Measurements from ENCODE around the gene RGS14.

RGS14 gene

GRCh38 chr5:177383181-177383580 lies 25.5 kb downstream of the RGS14 start:
- DNase-seq, result no peak

- no peak for DNase-seq
Observed at GRCh38 chr5:177384134-177384533, 26.4 kb downstream of the RGS14 start, which contains the start of gene SLC34A1. Gene SLC34A1 (plus strand): TSS chr5:177384434. CDS start chr5:177385742, 1,308 bp downstream.

- no peak for DNase-seq
Observed at GRCh38 chr5:177385720-177386119, 28.0 kb downstream of the RGS14 start.

DNA sequence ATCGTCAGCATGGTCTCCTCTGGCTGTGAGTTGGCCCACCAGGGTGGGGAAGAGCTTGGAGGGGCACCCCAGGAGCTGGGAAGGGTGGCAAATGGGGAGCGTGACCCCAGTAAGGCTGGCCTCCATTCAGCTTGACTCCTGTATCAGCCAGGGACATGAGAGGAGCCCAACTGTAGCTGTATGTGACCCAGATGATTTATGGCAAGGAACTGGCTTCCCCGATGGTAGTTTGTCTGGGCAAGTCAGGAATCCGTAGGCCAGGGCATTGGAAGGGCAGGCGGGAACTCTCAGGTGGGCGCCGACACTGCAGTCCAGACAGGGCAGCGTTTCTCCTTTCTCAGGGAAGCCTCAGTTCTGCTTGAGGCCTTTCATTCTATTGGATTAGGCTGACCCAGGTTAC lies 28.8 kb downstream of the RGS14 start:
- DNase-seq, result no peak

- no peak for DNase-seq
Observed at GRCh38 chr5:177387405-177387804, 29.7 kb downstream of the RGS14 start.

DNA sequence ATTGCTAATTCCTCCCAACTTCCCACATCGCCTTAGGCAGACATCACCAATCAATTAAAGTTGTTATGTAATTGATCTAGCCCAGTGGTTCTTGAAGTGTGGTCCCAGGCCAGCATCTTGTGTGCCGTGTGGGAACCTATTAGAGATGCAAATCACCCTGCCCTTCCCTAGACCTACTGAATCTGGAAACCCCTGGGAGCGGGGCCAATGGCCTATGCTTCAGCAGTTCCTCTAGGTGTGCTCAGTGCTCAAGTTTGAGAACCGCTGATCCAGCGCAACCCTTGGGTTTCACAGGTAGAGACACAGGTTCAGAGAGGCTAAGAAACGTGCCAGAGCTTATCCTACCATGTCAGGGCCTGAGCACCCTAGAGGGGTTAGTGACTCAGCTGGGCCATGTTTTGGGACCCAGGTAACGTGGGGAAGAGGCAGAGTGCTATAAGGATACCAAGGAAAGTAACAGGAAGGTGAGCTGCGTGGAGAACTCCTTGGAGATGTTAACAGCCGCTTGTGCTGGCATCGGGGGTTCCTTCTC lies 30.9 kb downstream of the RGS14 start:
- no peak for DNase-seq

- DNase-seq, result no peak
Observed at GRCh38 chr5:177389241-177390169, 31.8 kb downstream of the RGS14 start.

DNA sequence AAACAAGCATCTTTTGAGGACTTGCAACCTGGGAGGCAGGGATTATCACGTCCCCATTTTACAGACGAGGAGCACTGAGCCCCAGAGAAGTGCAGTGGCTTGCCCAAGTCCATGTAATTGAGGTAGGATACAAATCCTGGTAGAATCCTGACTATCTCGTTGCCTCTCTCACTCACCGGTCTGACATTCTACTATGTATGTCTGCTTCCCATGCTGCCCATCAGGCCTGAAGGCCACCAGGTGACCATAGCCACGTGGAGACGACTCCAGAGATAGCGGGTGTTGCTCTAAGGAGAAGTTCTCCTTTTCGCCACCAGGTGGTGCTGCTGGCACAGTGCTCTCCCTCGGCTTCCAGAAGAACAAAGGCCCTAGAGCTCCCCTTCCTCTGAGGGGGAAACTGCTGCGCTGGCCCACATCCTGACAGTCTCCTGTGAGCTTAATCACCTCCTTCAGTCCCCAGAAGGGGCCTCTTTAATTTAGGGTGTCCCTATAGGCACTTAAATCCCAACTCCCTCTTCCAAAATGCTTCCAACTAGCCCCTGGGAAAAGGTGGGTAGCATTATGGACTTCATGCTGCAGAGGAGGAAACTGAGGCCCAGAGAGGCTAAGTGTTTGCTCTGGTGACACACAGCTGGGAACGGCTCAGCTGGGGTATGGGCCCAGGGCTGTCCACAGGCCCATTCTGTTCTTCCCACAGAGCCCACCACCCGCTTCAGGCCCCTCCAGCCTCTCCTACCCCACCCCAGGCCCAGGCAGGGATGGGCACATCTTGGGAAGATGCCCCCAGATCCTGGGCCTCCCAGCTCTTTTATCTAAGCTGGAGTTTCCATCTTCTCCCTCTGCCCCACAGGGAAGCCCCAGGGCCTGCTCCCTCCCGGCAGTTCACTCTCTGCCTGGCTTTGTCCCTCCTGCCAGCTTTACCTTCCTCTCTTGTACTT lies 32.9 kb downstream of the RGS14 start:
- peak; percentile 66 to 89 (median 80) for DNase-seq

- no peak for DNase-seq
Observed at GRCh38 chr5:177392765-177393164, 35.0 kb downstream of the RGS14 start.

DNA sequence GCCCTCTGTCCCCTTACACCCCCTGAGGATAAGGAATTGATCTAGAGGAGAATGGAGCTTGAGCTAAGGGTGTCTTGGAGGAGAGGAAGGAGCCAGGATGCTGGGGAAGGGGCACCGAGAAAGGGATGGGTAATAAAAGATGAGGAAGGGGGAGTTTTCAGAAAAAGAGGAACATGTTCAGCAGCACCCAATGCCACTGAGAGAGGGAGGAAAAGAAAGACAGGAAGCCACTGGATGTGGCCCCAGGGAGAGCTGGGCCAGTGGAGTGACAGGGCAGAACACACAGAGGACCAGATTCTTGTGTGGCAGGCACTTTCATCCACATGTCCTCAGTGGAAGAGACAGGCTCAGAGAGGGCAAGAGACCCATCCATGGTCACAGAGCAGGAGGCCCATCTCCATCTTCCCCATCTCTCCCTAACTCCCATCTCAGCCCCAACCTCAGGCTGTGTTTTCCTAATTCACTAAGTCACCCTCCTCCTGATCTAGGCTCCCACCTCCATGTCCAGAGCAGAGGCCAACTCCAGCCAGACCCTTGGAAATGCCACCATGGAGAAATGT lies 35.6 kb downstream of the RGS14 start:
- DNase-seq, result no peak

DNA sequence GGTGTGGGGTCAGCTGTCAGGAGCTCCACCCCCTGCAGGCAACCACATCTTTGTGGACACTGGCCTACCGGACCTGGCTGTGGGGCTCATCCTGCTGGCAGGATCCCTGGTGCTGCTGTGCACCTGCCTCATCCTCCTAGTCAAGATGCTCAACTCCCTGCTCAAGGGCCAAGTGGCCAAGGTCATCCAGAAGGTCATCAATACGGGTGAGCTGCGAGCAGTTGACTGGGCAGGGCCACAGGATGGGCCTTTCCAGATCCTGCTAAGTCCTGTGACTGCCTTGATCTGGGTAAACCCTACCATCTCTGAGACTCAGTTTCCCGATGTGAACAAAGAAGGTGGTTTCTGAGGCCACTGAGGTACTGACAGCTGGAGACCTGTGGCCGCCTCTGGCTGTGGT lies 36.3 kb downstream of the RGS14 start:
- no peak for DNase-seq

DNA sequence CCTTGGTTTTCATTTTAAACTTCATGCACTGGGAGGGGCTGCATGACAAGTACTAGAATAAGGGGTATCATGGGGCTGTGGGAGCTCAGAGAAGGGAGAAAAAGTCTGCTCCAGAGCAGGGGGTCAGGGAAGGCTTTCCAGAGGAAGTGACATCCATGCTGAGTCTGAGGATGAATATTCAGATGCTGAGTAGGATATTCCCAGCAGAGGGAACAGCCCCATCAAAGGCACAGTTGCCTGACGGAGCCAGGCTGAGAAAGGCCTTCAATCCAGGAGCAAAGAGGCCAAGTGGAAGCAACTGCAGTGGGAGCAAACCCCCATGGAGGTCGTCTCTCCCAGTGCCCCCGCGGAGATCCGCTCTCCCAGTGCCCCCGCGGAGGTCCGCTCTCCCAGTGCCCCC lies 38.4 kb downstream of the RGS14 start:
- no peak for DNase-seq

GRCh38 chr5:177396807-177397206 lies 39.1 kb downstream of the RGS14 start:
- no peak for DNase-seq

- DNase-seq, result no peak
Observed at GRCh38 chr5:177397875-177398390, 40.2 kb downstream of the RGS14 start.

GRCh38 chr5:177399997-177400868 lies 42.5 kb downstream of the RGS14 start, which contains the start of gene PFN3:
Gene PFN3 (minus strand): TSS chr5:177400661. CDS start chr5:177400576, 85 bp downstream.
- DNase-seq, result no peak

DNA sequence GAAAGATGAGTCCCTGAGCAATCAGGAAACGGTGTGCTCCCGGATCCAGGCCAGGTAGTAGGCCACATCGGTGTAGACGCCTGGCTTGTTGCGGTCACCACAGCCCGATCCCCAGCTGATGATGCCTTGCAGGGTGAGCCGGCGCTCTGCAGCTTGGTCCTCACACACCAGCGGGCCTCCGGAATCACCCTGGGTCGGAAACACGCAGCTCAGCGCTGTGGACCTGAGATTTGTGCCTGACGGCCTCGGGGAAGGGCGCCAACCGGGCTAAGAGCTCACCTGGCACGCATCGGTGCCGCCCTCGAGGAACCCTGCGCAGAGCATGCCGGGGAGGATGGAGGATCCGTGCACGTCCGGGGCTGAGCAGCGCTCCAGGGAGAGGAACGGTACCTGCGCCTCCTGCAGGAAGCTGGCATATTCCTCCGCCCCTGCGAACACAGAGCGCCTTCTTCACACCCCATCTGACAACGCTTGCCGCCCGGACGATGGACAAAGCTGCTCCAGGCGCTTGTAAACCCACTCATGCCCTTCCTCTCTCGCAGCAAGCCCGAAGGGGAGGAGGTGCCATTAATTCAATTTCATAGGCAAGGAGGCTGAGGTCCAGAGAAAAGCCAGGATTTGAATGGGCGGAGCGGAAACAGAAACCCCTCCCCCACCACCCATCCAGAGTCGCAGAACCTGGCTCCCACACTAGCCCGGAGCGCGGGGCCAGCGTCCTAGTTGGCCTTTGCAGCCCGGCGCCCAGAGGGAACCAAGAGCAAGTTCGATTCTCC lies 44.7 kb downstream of the RGS14 start:
- peak; percentile 80 to 90 (median 82) for DNase-seq

GRCh38 chr5:177403102-177403791 lies 45.5 kb downstream of the RGS14 start:
- peak; percentile 29 to 68 (median 68) for DNase-seq

DNA sequence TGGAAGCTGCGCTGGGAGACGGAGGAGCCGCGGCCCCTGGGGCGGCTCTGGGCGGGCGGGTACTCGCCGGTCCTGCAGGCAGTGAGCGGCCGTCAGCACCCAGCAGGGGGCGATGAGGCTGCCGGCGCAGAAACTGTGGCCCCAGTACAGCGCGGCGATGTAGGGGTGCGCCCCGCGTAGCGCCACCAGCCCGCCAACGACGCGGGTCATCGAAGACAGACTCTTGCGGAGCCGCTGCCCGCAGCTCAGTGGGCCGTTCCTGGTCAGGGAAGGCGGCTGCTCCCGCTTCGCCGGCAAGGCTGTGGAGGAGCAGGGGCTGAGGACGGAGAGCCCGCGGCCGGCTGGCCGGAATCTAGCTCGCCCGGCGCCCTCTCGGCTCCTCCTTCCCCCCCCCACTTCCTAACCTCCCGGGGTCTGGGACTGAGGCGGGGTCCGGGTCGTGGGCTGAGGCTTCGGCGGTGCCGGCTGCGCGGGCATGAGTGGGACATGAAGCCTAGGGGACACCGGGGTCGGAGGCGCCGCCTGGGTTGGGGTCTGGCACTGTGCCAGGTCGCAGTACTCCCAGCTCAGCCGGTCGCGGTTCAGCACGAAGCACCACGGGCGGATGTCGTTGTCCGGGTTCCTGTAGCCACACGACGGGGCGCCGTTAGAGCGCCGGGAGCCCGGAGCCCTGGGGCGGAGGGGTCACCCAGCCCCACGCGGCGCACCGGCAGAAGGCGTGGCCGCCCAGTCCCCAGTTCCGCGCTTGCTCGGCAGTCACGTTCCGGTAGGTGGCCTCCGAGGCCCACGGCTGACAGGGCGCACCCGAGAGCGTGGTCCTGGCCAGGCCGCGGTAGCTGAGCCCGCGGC lies 46.3 kb downstream of the RGS14 start:
- peak; percentile 54 to 80 (median 76) for DNase-seq

DNA sequence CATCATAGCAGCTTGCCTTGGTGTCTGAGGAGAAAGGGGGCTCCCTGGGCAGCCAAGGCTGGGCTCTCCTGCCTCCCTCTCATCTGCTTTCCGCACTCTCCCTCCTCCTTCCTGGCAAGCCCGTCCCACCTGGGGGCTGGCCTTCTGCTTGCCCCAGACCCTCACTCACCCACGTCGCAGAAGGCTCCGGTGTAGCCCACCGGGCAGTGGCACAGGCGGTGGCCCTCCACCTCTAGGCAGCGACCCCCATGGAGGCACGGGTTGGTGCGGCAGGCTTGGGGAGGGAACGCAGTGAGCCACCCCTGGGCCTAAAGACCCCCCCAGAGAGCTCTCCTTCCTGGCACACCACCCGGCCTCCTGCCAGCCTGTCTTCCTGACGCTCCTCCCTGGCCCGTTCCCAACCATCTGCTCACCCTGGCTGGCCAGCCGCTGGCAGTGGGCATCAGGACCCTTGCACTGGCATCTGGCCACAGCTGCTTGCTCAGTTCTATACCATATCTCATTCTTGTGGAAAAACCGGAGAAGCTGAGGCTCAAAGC lies 47.0 kb downstream of the RGS14 start:
- DNase-seq, result peak in 1 of 3 experiments; percentile 28
